IMR-90 (cell line): ENCODE results near the gene SNRNP70. TPM values are rescaled to one million over a fixed set of nuclear protein-coding genes. Genes with fewer than 3 reads are reported as not detected.
"Not testable (repeated sequence)": the region's sequence is repeated elsewhere in the genome, so short reads cannot be mapped to it uniquely, and the experiment has no call there.

Experiments
- ATAC-seq: fragments of 200-7000 bp; cut with Tn5 transposase; 2 replicates; pipeline ENCODE4 v1.9.1; 2020; ENCODE audit warnings: low read depth, mild to moderate bottlenecking, moderate library complexity
- BruUV-seq: library from RNA; stranded (reverse); fragments of 400-500 nt; replicated peaks from 2 replicates; lab custom pipeline; 2021; lab: Mats Ljungman, UMichigan
- CTCF ChIA-PET: fragments of 300-600 bp; formaldehyde crosslinking; extraction: SDS; loops from one replicate; lab custom pipeline; 2021; ENCODE audit warnings: antibody characterized with exemption; lab: Yijun Ruan, JAX
- POLR2A ChIA-PET: fragments of 300-600 bp; sonication (Branson Sonifier 250); formaldehyde crosslinking; loops from one replicate; lab custom pipeline; 2022; ENCODE audit warnings: antibody characterized with exemption; ENCODE audit not compliant: unreplicated experiment; lab: Charles Lee
- DNase-seq: peaks from one replicate; pipeline ENCODE4 v3.0.0; 2013
- H2AFZ ChIP-seq: replicated peaks from 2 replicates; pipeline ENCODE3; 2013; ENCODE audit warnings: low read length, mild to moderate bottlenecking; ENCODE audit not compliant: poor library complexity
- H2AK5ac ChIP-seq: 2 replicates; pipeline ENCODE4 v1.6.1; 2013; ENCODE audit warnings: low read depth, low read length, inconsistent platforms
- H2AK9ac ChIP-seq: replicated peaks from 2 replicates; pipeline ENCODE3; 2013; ENCODE audit warnings: mild to moderate bottlenecking, low read depth, low read length, moderate library complexity; ENCODE audit not compliant: poor library complexity
- H2BK120ac ChIP-seq: 2 replicates; pipeline ENCODE4 v1.6.1; 2013; ENCODE audit warnings: low read depth, low read length, inconsistent platforms
- H2BK15ac ChIP-seq: 3 replicates; pipeline ENCODE4 v1.6.1; 2013; ENCODE audit warnings: low read depth, low read length, inconsistent platforms
- H2BK20ac ChIP-seq: 2 replicates; pipeline ENCODE4 v1.6.1; 2013; ENCODE audit warnings: low read depth, mild to moderate bottlenecking, inconsistent platforms, low read length, moderate library complexity
- H2BK5ac ChIP-seq: 2 replicates; pipeline ENCODE4 v1.6.1; 2013; ENCODE audit warnings: mild to moderate bottlenecking, low read depth, low read length, inconsistent platforms; ENCODE audit not compliant: poor library complexity, severe bottlenecking
- H3K14ac ChIP-seq: replicated peaks from 2 replicates; pipeline ENCODE4 v1.6.1; 2013; ENCODE audit warnings: low read depth, low read length, inconsistent platforms
- H3K18ac ChIP-seq: 2 replicates; pipeline ENCODE4 v1.6.1; 2013; ENCODE audit warnings: low read depth, low read length, control low read depth
- H3K23ac ChIP-seq: 2 replicates; pipeline ENCODE4 v1.6.1; 2013; ENCODE audit warnings: low read depth, low read length, inconsistent platforms
- H3K27ac ChIP-seq: 2 replicates; pipeline ENCODE4 v1.5.1; 2013; ENCODE audit warnings: mild to moderate bottlenecking, control low read depth, low read length; ENCODE audit not compliant: insufficient read depth
- H3K27me3 ChIP-seq: 2 replicates; pipeline ENCODE4 v1.6.1; 2013; ENCODE audit warnings: low read length; ENCODE audit not compliant: control insufficient read depth, insufficient read depth
- H3K36me3 ChIP-seq: 2 replicates; pipeline ENCODE4 v1.6.1; 2013; ENCODE audit warnings: low read length, mixed read lengths; ENCODE audit not compliant: control insufficient read depth, insufficient read depth
- H3K4ac ChIP-seq: 2 replicates; pipeline ENCODE4 v1.6.1; 2013; ENCODE audit warnings: low read depth, low read length, inconsistent platforms
- H3K4me1 ChIP-seq: 2 replicates; pipeline ENCODE4 v1.6.1; 2013; ENCODE audit warnings: low read length, mixed read lengths; ENCODE audit not compliant: control insufficient read depth, insufficient read depth
- H3K4me2 ChIP-seq: 2 replicates; pipeline ENCODE4 v1.6.1; 2013; ENCODE audit warnings: low read depth, mild to moderate bottlenecking, control low read depth, low read length, moderate library complexity
- H3K4me3 ChIP-seq: 2 replicates; pipeline ENCODE4 v1.5.1; 2013; ENCODE audit warnings: low read depth, mild to moderate bottlenecking, control low read depth, low read length, moderate library complexity; ENCODE audit not compliant: insufficient read depth
- H3K56ac ChIP-seq: 2 replicates; pipeline ENCODE4 v1.6.1; 2013; ENCODE audit warnings: low read length, inconsistent platforms; ENCODE audit not compliant: insufficient read depth; ENCODE audit errors: extremely low read depth
- H3K79me1 ChIP-seq, 2 experiments: 2 replicates each; pipeline ENCODE4 v1.6.1; 2013; ENCODE audit warnings: low read length in 2 of 2, inconsistent platforms in 1 of 2, low read depth in 1 of 2
- H3K9ac ChIP-seq: 2 replicates; pipeline ENCODE4 v1.6.1; 2013; ENCODE audit warnings: low read depth, low read length, control low read depth
- H3K9me1 ChIP-seq: 2 replicates; pipeline ENCODE4 v1.6.1; 2013; ENCODE audit warnings: low read length, inconsistent platforms; ENCODE audit not compliant: insufficient read depth
- H3K9me3 ChIP-seq: 2 replicates; pipeline ENCODE4 v1.6.1; 2013; ENCODE audit warnings: low read length; ENCODE audit not compliant: control insufficient read depth, insufficient read depth
- H4K20me1 ChIP-seq: 2 replicates; pipeline ENCODE4 v1.6.1; 2013; ENCODE audit warnings: low read length, inconsistent platforms; ENCODE audit not compliant: insufficient read depth
- H4K5ac ChIP-seq: 2 replicates; pipeline ENCODE4 v1.6.1; 2013; ENCODE audit warnings: mild to moderate bottlenecking, low read depth, low read length, control low read depth
- H4K8ac ChIP-seq, 2 experiments: 2 replicates each; pipeline ENCODE4 v1.6.1; 2013; ENCODE audit warnings: low read depth in 2 of 2, low read length in 2 of 2, control low read depth in 1 of 2, inconsistent platforms in 1 of 2
- H4K91ac ChIP-seq: 2 replicates; pipeline ENCODE4 v1.6.1; 2013; ENCODE audit warnings: low read depth, low read length, inconsistent platforms; ENCODE audit not compliant: insufficient read depth
- WGBS, 2 experiments: methylation state at CpG; one replicate each; pipeline versions ENCODE4 v1.1.5 to v1.1.7; 2013; ENCODE audit warnings: missing lambda C conversion rate in 2 of 2; ENCODE audit not compliant: insufficient read length in 1 of 2; ENCODE audit errors: extremely low coverage in 2 of 2; 5-methylcytosine and 5-hydroxymethylcytosine counted together
- dilution Hi-C: fragments of 300-500 bp; cut with HindIII; formaldehyde crosslinking; loops from one replicate; pipeline ENCODE4 v1.14.3; 2018; ENCODE audit warnings: low sequenced_read_pairs; ENCODE audit not compliant: unreplicated experiment
- in situ Hi-C: fragments of 300-500 bp; cut with MboI; formaldehyde crosslinking; loops from 3 replicates; pipeline ENCODE4 v1.14.3; 2019; ENCODE audit warnings: low sequenced_read_pairs, inconsistent platforms, mixed read lengths
- intact Hi-C: fragments of 100-400 bp; cut with micrococcal nuclease; formaldehyde crosslinking; loops from 2 replicates; pipeline ENCODE4 v1.10.0; 2022
- polyA plus RNA-seq, 3 experiments: library from polyadenylated mRNA; depleted of rRNA; stranded (reverse); fragments of >200 nt; gene quantifications; 2 replicates each; pipeline ENCODE4 v1.2.3, GENCODE V29; 2012; ENCODE audit warnings: low replicate concordance in 1 of 3
- total RNA-seq: library from RNA; depleted of rRNA; stranded (reverse); fragments of >200 nt; gene quantifications from 2 replicates; pipeline ENCODE4 v1.2.3, GENCODE V29; 2012

Gene SNRNP70
- total and polyA plus RNA-seq, 2 of the 4 experiments (the other 2 are of a cell fraction): 72.8 to 200 TPM

GRCh38 chr19:49049011-49049410 lies 36.2 kb upstream of the SNRNP70 start, which contains the start of gene CGB8:
CGB8 (minus strand) TSS chr19:49049111; CDS start chr19:49048739, 372 bp downstream.
- H2AK9ac ChIP-seq, H3K27me3 ChIP-seq, in situ Hi-C loops, H3K4me2 ChIP-seq, H2BK15ac ChIP-seq, ATAC-seq, BruUV-seq, H3K36me3 ChIP-seq, H2AFZ ChIP-seq, DNase-seq, H4K5ac ChIP-seq, H2BK20ac ChIP-seq, H3K4ac ChIP-seq, POLR2A ChIA-PET, H3K4me3 ChIP-seq, dilution Hi-C loops, intact Hi-C loops, CTCF ChIA-PET, H3K23ac ChIP-seq, H3K4me1 ChIP-seq, H3K27ac ChIP-seq, H3K9me1 ChIP-seq, H3K18ac ChIP-seq, H3K9me3 ChIP-seq, H4K20me1 ChIP-seq, H2BK120ac ChIP-seq, H4K91ac ChIP-seq, H3K56ac ChIP-seq, H3K9ac ChIP-seq, H4K8ac ChIP-seq, H3K79me1 ChIP-seq, H2BK5ac ChIP-seq, H3K14ac ChIP-seq, H2AK5ac ChIP-seq: not testable (repeated sequence)
- WGBS, 2 experiments: no CpG with 5 or more reads among the region's 12 CpGs

GRCh38 chr19:49049834-49050233 lies 35.4 kb upstream of the SNRNP70 start:
- in situ Hi-C loops: not testable (repeated sequence)

More at GRCh38 chr19:49049834-49050233, 35.4 kb upstream of the SNRNP70 start:
- BruUV-seq, H3K56ac ChIP-seq, H3K4ac ChIP-seq, H2BK20ac ChIP-seq, H2AFZ ChIP-seq, H3K23ac ChIP-seq, CTCF ChIA-PET, H2AK5ac ChIP-seq, ATAC-seq, intact Hi-C loops, H3K14ac ChIP-seq, H3K4me2 ChIP-seq, H4K91ac ChIP-seq, H3K4me3 ChIP-seq, H3K9me3 ChIP-seq, DNase-seq, H4K5ac ChIP-seq, H3K9ac ChIP-seq, H3K4me1 ChIP-seq, H3K18ac ChIP-seq, H4K8ac ChIP-seq, H3K9me1 ChIP-seq, H2BK120ac ChIP-seq, H3K36me3 ChIP-seq, H2BK15ac ChIP-seq, H2BK5ac ChIP-seq, H2AK9ac ChIP-seq, dilution Hi-C loops, H3K79me1 ChIP-seq, H3K27me3 ChIP-seq, POLR2A ChIA-PET, H4K20me1 ChIP-seq, H3K27ac ChIP-seq: not testable (repeated sequence)
- no CpG with 5 or more reads among the region's 4 CpGs for WGBS, 2 experiments
